ENCODE data around the gene IFNK. TPM values are rescaled to one million over a fixed set of nuclear protein-coding genes. Genes with fewer than 3 reads are reported as not detected.

IFNK gene
- total and polyA plus RNA-seq, 8 donors: 0.14 TPM; not detected in 7

DNA sequence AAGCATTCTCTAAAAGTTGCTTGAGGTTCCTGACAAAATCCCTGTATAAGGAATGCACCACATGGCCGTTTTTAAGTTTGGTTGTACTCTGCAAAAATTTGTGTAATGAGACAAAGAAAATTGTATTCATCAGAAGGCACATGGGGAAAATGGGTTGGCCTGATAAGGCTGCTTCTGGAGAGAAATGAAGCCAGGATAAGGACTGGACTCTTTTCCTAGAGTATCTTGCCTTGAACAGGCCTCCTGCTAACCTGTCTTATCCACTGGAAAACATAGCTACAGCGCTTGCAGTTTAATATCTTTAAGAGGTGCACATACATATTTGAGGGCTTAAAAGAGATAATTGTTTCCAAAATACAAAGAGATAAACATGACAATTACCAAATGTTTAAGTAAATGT is 41.4 kb upstream of the IFNK start:
- Histone ChIP-seq H3K4me3 (no peak overlapping the region), H3K27ac (no peak overlapping the region), H3K4me1 (no peaks in the 10 kb centered on the region), H3K9me3 (peaks cover 0 to 5% of the 10 kb centered on the region in 2 donors), H3K36me3 (no peaks in the 10 kb centered on the region), H3K27me3 (no peaks in the 10 kb centered on the region)
- intact Hi-C loops (cut with DNase I): no loop called here
- TF ChIP-seq, protein P1, sequence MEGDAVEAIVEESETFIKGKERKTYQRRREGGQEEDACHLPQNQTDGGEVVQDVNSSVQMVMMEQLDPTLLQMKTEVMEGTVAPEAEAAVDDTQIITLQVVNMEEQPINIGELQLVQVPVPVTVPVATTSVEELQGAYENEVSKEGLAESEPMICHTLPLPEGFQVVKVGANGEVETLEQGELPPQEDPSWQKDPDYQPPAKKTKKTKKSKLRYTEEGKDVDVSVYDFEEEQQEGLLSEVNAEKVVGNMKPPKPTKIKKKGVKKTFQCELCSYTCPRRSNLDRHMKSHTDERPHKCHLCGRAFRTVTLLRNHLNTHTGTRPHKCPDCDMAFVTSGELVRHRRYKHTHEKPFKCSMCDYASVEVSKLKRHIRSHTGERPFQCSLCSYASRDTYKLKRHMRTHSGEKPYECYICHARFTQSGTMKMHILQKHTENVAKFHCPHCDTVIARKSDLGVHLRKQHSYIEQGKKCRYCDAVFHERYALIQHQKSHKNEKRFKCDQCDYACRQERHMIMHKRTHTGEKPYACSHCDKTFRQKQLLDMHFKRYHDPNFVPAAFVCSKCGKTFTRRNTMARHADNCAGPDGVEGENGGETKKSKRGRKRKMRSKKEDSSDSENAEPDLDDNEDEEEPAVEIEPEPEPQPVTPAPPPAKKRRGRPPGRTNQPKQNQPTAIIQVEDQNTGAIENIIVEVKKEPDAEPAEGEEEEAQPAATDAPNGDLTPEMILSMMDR (IDR thresholded peaks at IDR 0.05): no peak
- DNase-seq: no peak
- no peak for ATAC-seq

DNA sequence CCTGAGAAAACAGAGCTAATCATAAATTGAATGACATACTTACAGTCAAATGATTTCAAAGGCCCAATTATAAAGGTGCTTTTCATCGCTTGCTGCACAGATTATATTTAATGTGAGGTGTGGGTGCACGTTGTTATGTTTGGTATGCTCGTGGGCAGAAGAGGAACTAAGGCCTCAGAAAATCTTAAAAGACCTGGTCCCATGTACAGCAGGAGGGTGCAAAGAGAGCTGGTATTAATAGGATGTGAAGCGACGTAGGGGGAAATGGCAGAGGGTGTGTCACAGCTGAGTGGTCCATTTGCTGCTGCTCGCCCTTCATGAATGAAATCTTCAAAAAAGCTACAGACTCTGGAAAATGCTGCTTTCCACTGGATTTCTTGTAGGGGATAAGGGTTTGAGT is 40.5 kb upstream of the IFNK start:
- H3K4me1 ChIP-seq: no peaks in the 10 kb centered on the region
- no peaks in the 10 kb centered on the region for H3K27me3 ChIP-seq
- no peaks in the 10 kb centered on the region for H3K36me3 ChIP-seq
- H3K27ac ChIP-seq: no peak overlapping the region
- intact Hi-C loops (cut with DNase I): no loop called here
- TF ChIP-seq, protein P1 (IDR thresholded peaks at IDR 0.05): no peak
- DNase-seq (no peak), ATAC-seq (no peak)
- no peak overlapping the region for H3K4me3 ChIP-seq
- peaks cover 0 to 5% of the 10 kb centered on the region in 2 donors for H3K9me3 ChIP-seq

DNA sequence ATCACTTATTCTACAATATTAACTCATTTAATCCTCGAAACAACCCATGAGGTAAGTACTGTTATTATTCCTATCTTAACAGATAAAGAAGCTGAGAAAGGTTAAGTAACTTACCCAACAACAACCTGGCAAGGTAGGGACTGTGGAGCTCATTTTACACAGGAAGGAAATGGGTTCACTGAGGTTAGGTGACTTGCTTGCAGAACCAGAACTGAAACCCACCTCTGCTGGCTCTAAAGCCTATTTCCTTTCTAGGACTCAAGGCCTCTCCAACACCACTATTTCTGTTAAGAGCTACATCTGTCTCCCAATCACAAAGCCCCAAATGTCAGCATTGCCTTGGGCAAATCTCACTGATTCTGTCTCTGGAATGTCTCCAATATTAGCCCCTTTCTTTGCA is 38.9 kb upstream of the IFNK start:
- H3K27me3 ChIP-seq: no peaks in the 10 kb centered on the region
- H3K27ac ChIP-seq: no peak overlapping the region
- H3K4me3 ChIP-seq: no peak overlapping the region
- DNase-seq (no peak), ATAC-seq (no peak)
- intact Hi-C loops (cut with DNase I): no loop called here
- no peaks in the 10 kb centered on the region for H3K36me3 ChIP-seq
- no peaks in the 10 kb centered on the region for H3K4me1 ChIP-seq
- TF ChIP-seq, protein P1 (IDR thresholded peaks at IDR 0.05): no peak
- H3K9me3 ChIP-seq: no peaks in the 10 kb centered on the region

DNA sequence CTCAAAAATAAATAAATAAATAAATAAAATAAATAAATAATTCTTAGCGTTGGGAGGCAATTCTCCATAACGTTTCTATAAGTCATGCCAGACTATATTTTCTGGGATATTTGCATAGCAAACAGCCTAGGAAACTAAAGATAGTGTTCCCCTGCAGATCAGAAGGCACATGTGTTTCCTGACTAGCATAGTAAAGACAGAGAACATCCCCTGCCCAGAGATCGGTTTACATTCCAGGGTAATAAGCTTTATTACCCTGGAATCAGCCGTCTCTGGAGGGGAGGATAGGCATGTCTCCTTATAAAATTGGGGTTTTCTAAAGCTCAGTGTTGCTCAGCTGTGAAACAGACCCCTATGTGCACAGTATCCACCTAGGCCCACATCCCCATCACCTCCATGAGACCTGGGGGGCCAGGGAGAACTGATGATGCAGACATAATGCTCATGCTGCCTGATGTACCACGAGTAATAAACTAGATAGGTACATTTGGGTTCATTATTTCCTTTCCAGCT is 36.9 kb upstream of the IFNK start:
- H3K4me3 ChIP-seq: no peak overlapping the region
- ATAC-seq (no peak), DNase-seq (no peak)
- H3K4me1 ChIP-seq: no peaks in the 10 kb centered on the region
- H3K27me3 ChIP-seq: no peaks in the 10 kb centered on the region
- TF ChIP-seq, protein P1 (IDR thresholded peaks at IDR 0.05): no peak
- no peak overlapping the region for H3K27ac ChIP-seq
- intact Hi-C loops (cut with DNase I): no loop called here
- no peaks in the 10 kb centered on the region for H3K36me3 ChIP-seq
- no peaks in the 10 kb centered on the region for H3K9me3 ChIP-seq

DNA sequence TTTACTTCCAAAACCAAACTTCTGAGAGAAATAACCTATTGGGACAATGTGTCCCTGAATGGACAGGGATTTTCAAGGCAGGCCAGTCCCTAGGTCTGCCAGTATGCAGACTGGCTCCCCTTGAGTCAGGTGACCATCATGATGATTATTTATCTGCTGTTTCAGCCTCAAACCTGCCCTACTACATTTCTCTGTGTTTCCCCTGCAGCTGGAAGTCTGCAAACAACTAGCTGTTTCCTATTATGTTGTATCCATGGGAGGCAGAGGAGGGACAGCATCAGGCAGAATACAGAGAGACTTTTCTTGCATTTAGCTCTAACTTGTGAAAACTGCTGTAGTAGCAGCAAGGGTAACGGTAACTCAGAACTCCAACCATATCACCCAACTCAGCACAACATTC is 36.2 kb upstream of the IFNK start:
- TF ChIP-seq, protein P1 (IDR thresholded peaks at IDR 0.05): no peak
- Histone ChIP-seq H3K36me3 (no peaks in the 10 kb centered on the region), H3K27me3 (no peaks in the 10 kb centered on the region), H3K4me1 (no peaks in the 10 kb centered on the region), H3K27ac (no peak overlapping the region), H3K4me3 (no peak overlapping the region), H3K9me3 (no peaks in the 10 kb centered on the region)
- intact Hi-C loops (cut with DNase I): no loop called here
- DNase-seq (no peak), ATAC-seq (no peak)

Measured in left lung (tissue), 10 donors.